GM19351 (cell line): ENCODE results near the gene GUCA1A.
"Not testable (repeated sequence)": the region's sequence is repeated elsewhere in the genome, so short reads cannot be mapped to it uniquely, and the experiment has no call there.

Experiments used
- ATAC-seq: cut with Tn5 transposase; IDR thresholded peaks from one replicate; pipeline ENCODE4 v1.9.1; 2021; ENCODE audit warnings: mild to moderate bottlenecking, moderate library complexity; ENCODE audit not compliant: unreplicated experiment

The GUCA1A gene

GRCh38 chr6:42202131-42202915 lies 29.2 kb downstream of the GUCA1A start:
- ATAC-seq: not testable (repeated sequence)

GRCh38 chr6:42203183-42203582 lies 30.0 kb downstream of the GUCA1A start:
- no peak for ATAC-seq

- no peak for ATAC-seq
Observed at GRCh38 chr6:42204768-42205282, 31.7 kb downstream of the GUCA1A start.

GRCh38 chr6:42207559-42207958 lies 34.4 kb downstream of the GUCA1A start:
- not testable (repeated sequence) for ATAC-seq

- no peak for ATAC-seq
Observed at GRCh38 chr6:42210551-42210950, 37.4 kb downstream of the GUCA1A start.

- ATAC-seq: peak; percentile 66
Observed at GRCh38 chr6:42211726-42212125, 38.6 kb downstream of the GUCA1A start.

GRCh38 chr6:42212442-42212841 lies 39.3 kb downstream of the GUCA1A start:
- ATAC-seq: no peak

- ATAC-seq: not testable (repeated sequence)
Observed at GRCh38 chr6:42216495-42216894, 43.3 kb downstream of the GUCA1A start.

- ATAC-seq: no peak
Observed at GRCh38 chr6:42217157-42217518, 44.0 kb downstream of the GUCA1A start.

GRCh38 chr6:42217519-42218367 lies 44.6 kb downstream of the GUCA1A start, which contains the start of gene MRPS10:
MRPS10 (minus strand) TSS chr6:42217861; CDS start chr6:42217849, 12 bp downstream.
- peak; percentile 96 for ATAC-seq

- ATAC-seq: no peak
Observed at GRCh38 chr6:42220807-42221206, 47.6 kb downstream of the GUCA1A start.

GRCh38 chr6:42221546-42221945 lies 48.4 kb downstream of the GUCA1A start:
- no peak for ATAC-seq

GRCh38 chr6:42222448-42222847 lies 49.3 kb downstream of the GUCA1A start:
- no peak for ATAC-seq

- ATAC-seq: peak; percentile 94
Observed at GRCh38 chr6:42224222-42225028, 51.3 kb downstream of the GUCA1A start.

- ATAC-seq: no peak
Observed at GRCh38 chr6:42225029-42225339, 51.8 kb downstream of the GUCA1A start.

GRCh38 chr6:42225419-42225818 lies 52.3 kb downstream of the GUCA1A start:
- no peak for ATAC-seq

- ATAC-seq: no peak
Observed at GRCh38 chr6:42226161-42226611, 53.0 kb downstream of the GUCA1A start.

GRCh38 chr6:42226645-42227143 lies 53.5 kb downstream of the GUCA1A start:
- ATAC-seq: no peak

GRCh38 chr6:42227173-42227850 lies 54.1 kb downstream of the GUCA1A start:
- ATAC-seq: no peak

GRCh38 chr6:42228305-42228704 lies 55.1 kb downstream of the GUCA1A start:
- ATAC-seq: no peak
